Activated B cell treated with CpG ODN at 0.5 μM for 24 hours (primary cell): ENCODE data around the gene MXD3. TPM values are rescaled to one million over a fixed set of nuclear protein-coding genes. Genes with fewer than 3 reads are reported as not detected.

Source experiments
- ATAC-seq: fragments of 200-7000 bp; cut with Tn5 transposase; one replicate; pipeline ENCODE4 v1.10.0; 2021; ENCODE audit warnings: low read depth, mild to moderate bottlenecking, moderate library complexity
- CTCF ChIA-PET: fragments of 350-600 bp; sonication (Branson Sonifier 250); formaldehyde crosslinking; loops from one replicate; lab custom pipeline; 2021; ENCODE audit warnings: antibody characterized with exemption; lab: Charles Lee
- POLR2A ChIA-PET: fragments of 350-600 bp; sonication (Branson Sonifier 250); formaldehyde crosslinking; loops from one replicate; lab custom pipeline; 2021; ENCODE audit warnings: antibody characterized with exemption; lab: Charles Lee
- DNase-seq: peaks from one replicate; pipeline ENCODE4 v3.0.0; 2022
- H3K27ac Mint-ChIP-seq: one replicate; pipeline ENCODE4 v1.8.0; 2020; ENCODE audit warnings: mixed read lengths
- H3K27me3 Mint-ChIP-seq: one replicate; pipeline ENCODE4 v1.8.0; 2021; ENCODE audit warnings: mixed read lengths
- H3K36me3 Mint-ChIP-seq: one replicate; pipeline ENCODE4 v1.8.0; 2021; ENCODE audit warnings: low read depth, mixed read lengths
- H3K4me1 Mint-ChIP-seq: one replicate; pipeline ENCODE4 v1.8.0; 2021; ENCODE audit warnings: mixed read lengths
- H3K4me3 Mint-ChIP-seq: one replicate; pipeline ENCODE4 v1.8.0; 2020; ENCODE audit warnings: mild to moderate bottlenecking, mixed read lengths
- H3K9me3 Mint-ChIP-seq: one replicate; pipeline ENCODE4 v1.8.0; 2020; ENCODE audit warnings: mixed read lengths
- CTCF ChIP-seq: fragments of 200-600 bp; IDR thresholded peaks from one replicate; pipeline ENCODE4 v1.8.0; 2022; ENCODE audit warnings: antibody characterized with exemption, mild to moderate bottlenecking
- intact Hi-C: fragments of 100-400 bp; cut with micrococcal nuclease; formaldehyde crosslinking; loops from one replicate; pipeline ENCODE4 v1.15.1; 2024
- total RNA-seq: library from RNA; stranded (reverse); gene quantifications from 2 replicates; pipeline ENCODE4 v1.2.3, GENCODE V29; 2022

Gene MXD3
- total RNA-seq, 1 donor from 2014 or later, result 9.1 TPM

GRCh38 chr5:177310757-177311391, 824 bp downstream of the MXD3 start:
- ATAC-seq (peak; percentile 19), DNase-seq (no peak)
- ChIA-PET POLR2A (interaction anchor here (0.6 to 1.4 kb wide), 2 partner anchors 21 to 41 kb away, joined by 3 to 4 read pairs; partner anchors contain the start of gene LMAN2), CTCF (interaction anchor here (1.1 to 1.8 kb wide), 8 partner anchors 10 to 197 kb away, joined by 4 to 10 read pairs (median 6); partner anchors contain the start of gene LMAN2)
- Mint-ChIP-seq H3K27me3 (no peaks in the 10 kb centered on the region), H3K36me3 (peaks cover 13% of the 10 kb centered on the region), H3K4me1 (peaks cover 45% of the 10 kb centered on the region), H3K9me3 (no peaks in the 10 kb centered on the region), H3K27ac (peak overlapping the region; percentile 47), H3K4me3 (peak overlapping the region; percentile 80)
- TF ChIP-seq CTCF, result no peak
- intact Hi-C loops, result loop anchor here (1.0 to 5.0 kb wide), 4 partner anchors 92 to 841 kb away; partner anchors contain the start of genes NHP2 and PDLIM7

- CTCF ChIA-PET, result interaction anchor here (0.7 to 2.2 kb wide), 18 partner anchors 9 to 197 kb away, joined by 3 to 10 read pairs (median 4); partner anchors contain the start of genes LMAN2 and PDLIM7
- Mint-ChIP-seq H3K36me3 (peaks cover 19% of the 10 kb centered on the region), H3K4me1 (peaks cover 50% of the 10 kb centered on the region), H3K4me3 (peak overlapping the region; percentile 80), H3K9me3 (no peaks in the 10 kb centered on the region), H3K27me3 (no peaks in the 10 kb centered on the region), H3K27ac (no peak overlapping the region)
- TF ChIP-seq CTCF, result no peak
- POLR2A ChIA-PET, result interaction anchor here (0.6 to 1.4 kb wide), 4 partner anchors 9 to 41 kb away, joined by 3 to 4 read pairs (median 3); partner anchors contain the start of gene LMAN2
- intact Hi-C loops, result loop anchor here (2.0 to 5.0 kb wide), 3 partner anchors 92 to 842 kb away; partner anchors contain the start of gene NHP2
- DNase-seq (no peak), ATAC-seq (no peak)
Observed at GRCh38 chr5:177310332-177310731, 1.4 kb downstream of the MXD3 start.

GRCh38 chr5:177309351-177310191, 2.1 kb downstream of the MXD3 start:
- ChIA-PET CTCF (interaction anchor here (0.7 to 2.2 kb wide), 22 partner anchors 8 to 223 kb away, joined by 3 to 10 read pairs (median 4); partner anchors contain the start of genes FGFR4, LMAN2 and PDLIM7), POLR2A (interaction anchor here (0.6 to 1.4 kb wide), 5 partner anchors 8 to 201 kb away, joined by 3 to 4 read pairs (median 3); partner anchors contain the start of genes DOK3 and LMAN2)
- H3K27me3 Mint-ChIP-seq, result no peaks in the 10 kb centered on the region
- H3K36me3 Mint-ChIP-seq, result peaks cover 22% of the 10 kb centered on the region
- DNase-seq, result peak; percentile 55
- H3K27ac Mint-ChIP-seq, result peak overlapping the region; percentile 61
- peaks cover 58% of the 10 kb centered on the region for H3K4me1 Mint-ChIP-seq
- peak; percentile 28 for ATAC-seq
- H3K4me3 Mint-ChIP-seq, result peak overlapping the region; percentile 59
- TF ChIP-seq CTCF, result peak; percentile 44
- intact Hi-C loops, result loop anchor here (2.0 to 5.0 kb wide), 3 partner anchors 93 to 843 kb away; partner anchors contain the start of gene NHP2
- H3K9me3 Mint-ChIP-seq, result no peaks in the 10 kb centered on the region

- ChIA-PET CTCF (interaction anchor here (1.1 to 2.2 kb wide), 9 partner anchors 9 to 222 kb away, joined by 3 to 7 read pairs (median 4); partner anchors contain the start of genes FGFR4 and PDLIM7), POLR2A (interaction anchor here (1.1 to 1.4 kb wide), 2 partner anchors 9 to 201 kb away, joined by 3 to 4 read pairs; partner anchors contain the start of gene DOK3)
- H3K27ac Mint-ChIP-seq, result peak overlapping the region; percentile 37
- peaks cover 64% of the 10 kb centered on the region for H3K4me1 Mint-ChIP-seq
- no peak overlapping the region for H3K4me3 Mint-ChIP-seq
- no peak for DNase-seq
- TF ChIP-seq CTCF, result no peak
- H3K9me3 Mint-ChIP-seq, result no peaks in the 10 kb centered on the region
- H3K27me3 Mint-ChIP-seq, result no peaks in the 10 kb centered on the region
- ATAC-seq, result no peak
- intact Hi-C loops, result no loop called here
- H3K36me3 Mint-ChIP-seq, result peaks cover 22% of the 10 kb centered on the region
Observed at GRCh38 chr5:177308740-177309139, 3.0 kb downstream of the MXD3 start.
